GM12801 (cell line): ENCODE measurements around the gene SPATC1L.

Source experiments
- TF ChIP-seq, protein P1 (sequence below): IDR thresholded peaks from one replicate; pipeline ENCODE4 v1.5.1; 2011; ENCODE audit warnings: control low read depth; ENCODE audit not compliant: insufficient read length; ENCODE audit errors: extremely low read depth

Gene SPATC1L

DNA sequence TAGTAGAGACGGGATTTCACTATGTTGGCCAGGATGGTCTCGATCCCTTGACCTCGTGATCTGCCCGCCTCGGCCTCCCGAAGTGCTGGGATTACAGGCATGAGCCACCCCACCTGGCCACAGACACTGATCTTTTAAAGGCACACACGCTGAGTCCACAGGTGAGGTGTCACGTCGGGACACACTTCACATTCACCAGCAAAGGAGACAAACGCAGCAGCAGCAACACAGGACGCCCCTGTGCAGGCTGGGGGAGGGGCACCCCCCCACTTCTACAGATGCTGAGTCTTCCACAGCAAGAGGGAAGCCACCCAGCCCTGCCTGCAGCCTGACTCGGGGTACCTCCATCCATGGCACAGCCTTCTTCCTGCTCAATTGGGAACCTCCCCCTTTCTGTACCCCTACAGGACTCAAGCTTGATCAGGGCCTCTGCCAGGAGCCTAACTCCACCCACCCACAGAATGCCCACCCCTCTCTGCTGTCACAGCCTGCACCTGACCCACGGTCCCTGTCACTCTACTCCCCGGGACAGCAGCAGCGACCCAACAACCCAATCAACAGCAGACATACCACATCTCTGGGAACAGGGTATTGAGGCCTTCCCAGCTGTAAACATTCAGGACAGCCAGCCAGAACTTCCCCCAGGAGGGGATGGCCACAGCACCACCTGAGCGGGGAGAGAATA lies 34.8 kb upstream of the SPATC1L start:
- TF ChIP-seq, protein P1, sequence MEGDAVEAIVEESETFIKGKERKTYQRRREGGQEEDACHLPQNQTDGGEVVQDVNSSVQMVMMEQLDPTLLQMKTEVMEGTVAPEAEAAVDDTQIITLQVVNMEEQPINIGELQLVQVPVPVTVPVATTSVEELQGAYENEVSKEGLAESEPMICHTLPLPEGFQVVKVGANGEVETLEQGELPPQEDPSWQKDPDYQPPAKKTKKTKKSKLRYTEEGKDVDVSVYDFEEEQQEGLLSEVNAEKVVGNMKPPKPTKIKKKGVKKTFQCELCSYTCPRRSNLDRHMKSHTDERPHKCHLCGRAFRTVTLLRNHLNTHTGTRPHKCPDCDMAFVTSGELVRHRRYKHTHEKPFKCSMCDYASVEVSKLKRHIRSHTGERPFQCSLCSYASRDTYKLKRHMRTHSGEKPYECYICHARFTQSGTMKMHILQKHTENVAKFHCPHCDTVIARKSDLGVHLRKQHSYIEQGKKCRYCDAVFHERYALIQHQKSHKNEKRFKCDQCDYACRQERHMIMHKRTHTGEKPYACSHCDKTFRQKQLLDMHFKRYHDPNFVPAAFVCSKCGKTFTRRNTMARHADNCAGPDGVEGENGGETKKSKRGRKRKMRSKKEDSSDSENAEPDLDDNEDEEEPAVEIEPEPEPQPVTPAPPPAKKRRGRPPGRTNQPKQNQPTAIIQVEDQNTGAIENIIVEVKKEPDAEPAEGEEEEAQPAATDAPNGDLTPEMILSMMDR, result no peak

DNA sequence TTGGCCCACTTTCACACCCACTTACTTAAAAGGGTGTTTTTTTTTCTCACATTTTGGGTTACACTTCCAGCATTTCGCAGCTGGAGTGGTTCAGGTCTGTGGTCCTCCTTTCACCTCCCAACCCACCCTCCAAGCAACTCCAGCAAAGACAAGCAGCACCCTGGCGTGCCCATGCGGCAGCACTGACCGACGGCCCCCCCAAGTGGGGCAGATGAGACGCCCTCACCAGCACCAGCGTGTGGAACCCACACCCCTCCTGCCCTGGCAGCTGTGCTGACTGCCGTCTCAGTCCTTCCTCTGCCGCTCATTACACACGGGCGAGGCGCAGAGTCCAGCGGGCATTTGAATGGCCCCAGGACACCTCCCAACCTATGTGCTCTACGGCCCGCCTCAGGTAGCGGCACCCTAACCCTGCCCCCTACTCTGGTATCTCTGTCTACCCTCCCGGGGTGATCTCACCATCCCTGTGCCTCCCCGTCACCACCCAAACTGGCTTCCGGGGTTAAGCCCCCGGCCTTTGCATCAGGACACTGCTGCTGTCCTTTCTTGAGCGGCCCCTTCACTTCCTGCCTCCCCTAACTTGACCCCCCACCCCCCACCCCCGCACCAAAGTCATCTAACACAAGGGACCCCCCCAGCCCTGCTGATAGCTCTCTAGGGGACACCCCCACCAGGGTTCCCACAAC lies 33.4 kb upstream of the SPATC1L start:
- TF ChIP-seq, protein P1, result no peak

DNA sequence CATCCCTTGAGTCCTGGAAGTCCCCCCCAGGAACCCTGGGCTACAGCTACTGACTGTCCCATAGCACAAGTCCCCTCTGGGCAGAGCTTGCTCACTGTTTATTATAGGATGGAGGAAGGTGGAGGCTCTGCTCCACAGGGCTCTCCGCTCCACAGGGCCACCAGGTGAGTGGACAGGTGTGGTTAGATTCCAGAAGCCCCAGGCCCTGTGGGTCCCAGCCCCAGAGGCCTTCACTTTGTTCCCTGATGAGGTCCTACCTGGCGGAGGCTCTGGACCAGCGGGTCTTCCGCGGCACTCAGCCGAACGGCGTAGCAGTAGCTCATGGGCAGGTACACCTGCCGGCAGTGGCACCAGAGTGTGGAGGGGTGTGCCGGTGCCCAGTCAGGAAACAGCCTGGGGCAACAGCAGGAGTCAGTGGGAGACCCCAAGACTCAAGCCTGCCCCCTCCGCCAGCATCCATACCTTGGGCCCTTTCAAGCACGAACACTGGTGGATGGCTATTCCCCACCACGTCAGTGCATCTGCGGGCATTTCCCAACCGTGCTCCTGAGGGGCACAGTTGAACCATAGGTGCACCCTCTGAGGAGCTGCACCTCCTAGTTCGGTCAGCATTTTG lies 32.0 kb upstream of the SPATC1L start:
- TF ChIP-seq, protein P1, result no peak

- TF ChIP-seq, protein P1, result no peak
These were observed 31.3 kb upstream of the SPATC1L start for GRCh38 chr21:46215436-46216131.

DNA sequence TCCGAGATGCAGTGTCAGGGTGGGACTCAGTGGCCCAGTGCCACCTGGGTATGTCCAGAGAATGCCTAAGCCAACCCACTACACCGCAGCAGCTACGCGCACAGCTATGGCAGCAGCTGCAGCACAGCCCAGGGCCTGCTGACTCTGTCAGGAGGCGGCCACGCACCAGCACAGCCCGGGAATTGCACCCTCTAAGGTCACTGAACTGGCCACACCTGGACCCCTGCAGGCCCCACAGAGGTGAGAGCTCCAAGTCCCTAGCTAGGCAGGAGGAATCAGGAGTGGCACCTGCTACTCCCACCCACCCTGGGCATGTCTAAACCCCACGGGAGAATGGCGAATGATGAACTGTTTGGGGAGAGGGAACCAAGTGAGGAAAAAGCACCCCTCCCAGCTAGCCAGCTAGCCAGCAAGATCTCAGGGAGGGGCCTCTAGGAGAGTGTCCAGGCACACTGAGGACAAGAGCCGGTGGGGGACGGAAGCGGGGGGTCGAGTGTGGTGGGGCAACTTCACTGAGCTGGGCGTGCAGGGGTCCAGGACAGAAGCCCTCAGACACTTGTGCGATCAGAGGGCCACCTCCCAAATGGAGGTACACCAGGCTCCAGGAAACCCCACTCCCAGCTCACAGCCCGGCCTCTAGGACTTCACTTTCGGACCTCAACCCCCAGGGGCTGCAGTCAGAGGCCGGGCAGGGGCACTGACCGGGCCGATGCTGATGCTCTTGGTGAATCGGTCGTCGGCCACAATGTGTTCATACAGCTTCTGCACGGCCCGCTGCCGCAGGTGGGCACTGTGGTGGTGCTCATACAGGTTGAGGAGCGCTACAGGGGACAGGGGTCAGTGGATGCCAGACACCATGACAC lies 30.4 kb upstream of the SPATC1L start:
- TF ChIP-seq, protein P1, result no peak

GRCh38 chr21:46213620-46214286 lies 29.5 kb upstream of the SPATC1L start:
- TF ChIP-seq, protein P1, result no peak
